ENCODE results near the gene PREP.

- no peak for TF ChIP-seq CTCF (IDR thresholded peaks at IDR 0.05)
- TF ChIP-seq POLR2A (IDR thresholded peaks at IDR 0.05), result no peak
These were observed 54.0 kb downstream of the PREP start for GRCh38 chr6:105348897-105349296.

All from testis (tissue), 2 donors.